ENCODE results near the gene TYSND1. TPM values are rescaled to one million over a fixed set of nuclear protein-coding genes. Genes with fewer than 3 reads are reported as not detected.
A peak's percentile ranks its signal among the peaks of the same experiment; 100 is the strongest.

The TYSND1 gene
- total and polyA plus RNA-seq, 8 donors: 1.2 to 79.4 (median 5.1) TPM

DNA sequence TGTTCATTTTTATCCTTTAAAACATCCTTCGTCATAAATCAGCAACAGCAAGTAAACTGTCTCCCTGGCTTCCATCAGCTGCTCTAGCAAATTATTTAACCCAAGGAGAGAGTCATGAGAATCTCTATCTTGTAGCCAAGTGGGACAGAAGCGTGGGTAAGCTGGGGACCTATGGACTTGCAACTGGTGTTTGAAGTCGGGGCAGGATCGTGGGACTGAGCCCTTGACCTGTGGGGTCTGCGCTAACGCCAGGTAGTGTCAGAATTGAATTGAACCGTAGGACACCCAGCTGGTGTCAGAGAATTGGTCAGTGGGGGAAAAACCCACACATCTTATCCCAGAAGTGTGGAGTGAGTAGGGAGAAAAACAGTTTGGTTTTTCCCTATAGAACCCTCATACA lies 27.3 kb downstream of the TYSND1 start:
- H3K27ac ChIP-seq: no peak overlapping the region
- WGBS, 5 donors: 93 to 95% (median 94%) methylated on average over 7 of the region's 7 CpGs
- DNase-seq: no peak
- intact Hi-C loops (cut with DNase I; ENCODE audit: low total_unique reads): no loop called here
- H3K4me3 ChIP-seq: no peak overlapping the region
- no peaks in the 10 kb centered on the region for H3K4me1 ChIP-seq
- H3K36me3 ChIP-seq: peaks cover 39 to 84% (median 76%) of the 10 kb centered on the region in 4 donors
- H3K27me3 ChIP-seq: no peaks in the 10 kb centered on the region
- TF ChIP-seq POLR2A (IDR thresholded peaks at IDR 0.05) (no peak), POLR2AphosphoS5 (IDR thresholded peaks at IDR 0.05) (no peak), EP300 (IDR thresholded peaks at IDR 0.05) (no peak)
- TF ChIP-seq, protein P1, sequence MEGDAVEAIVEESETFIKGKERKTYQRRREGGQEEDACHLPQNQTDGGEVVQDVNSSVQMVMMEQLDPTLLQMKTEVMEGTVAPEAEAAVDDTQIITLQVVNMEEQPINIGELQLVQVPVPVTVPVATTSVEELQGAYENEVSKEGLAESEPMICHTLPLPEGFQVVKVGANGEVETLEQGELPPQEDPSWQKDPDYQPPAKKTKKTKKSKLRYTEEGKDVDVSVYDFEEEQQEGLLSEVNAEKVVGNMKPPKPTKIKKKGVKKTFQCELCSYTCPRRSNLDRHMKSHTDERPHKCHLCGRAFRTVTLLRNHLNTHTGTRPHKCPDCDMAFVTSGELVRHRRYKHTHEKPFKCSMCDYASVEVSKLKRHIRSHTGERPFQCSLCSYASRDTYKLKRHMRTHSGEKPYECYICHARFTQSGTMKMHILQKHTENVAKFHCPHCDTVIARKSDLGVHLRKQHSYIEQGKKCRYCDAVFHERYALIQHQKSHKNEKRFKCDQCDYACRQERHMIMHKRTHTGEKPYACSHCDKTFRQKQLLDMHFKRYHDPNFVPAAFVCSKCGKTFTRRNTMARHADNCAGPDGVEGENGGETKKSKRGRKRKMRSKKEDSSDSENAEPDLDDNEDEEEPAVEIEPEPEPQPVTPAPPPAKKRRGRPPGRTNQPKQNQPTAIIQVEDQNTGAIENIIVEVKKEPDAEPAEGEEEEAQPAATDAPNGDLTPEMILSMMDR (IDR thresholded peaks at IDR 0.05): no peak
- H3K9me3 ChIP-seq: no peaks in the 10 kb centered on the region

DNA sequence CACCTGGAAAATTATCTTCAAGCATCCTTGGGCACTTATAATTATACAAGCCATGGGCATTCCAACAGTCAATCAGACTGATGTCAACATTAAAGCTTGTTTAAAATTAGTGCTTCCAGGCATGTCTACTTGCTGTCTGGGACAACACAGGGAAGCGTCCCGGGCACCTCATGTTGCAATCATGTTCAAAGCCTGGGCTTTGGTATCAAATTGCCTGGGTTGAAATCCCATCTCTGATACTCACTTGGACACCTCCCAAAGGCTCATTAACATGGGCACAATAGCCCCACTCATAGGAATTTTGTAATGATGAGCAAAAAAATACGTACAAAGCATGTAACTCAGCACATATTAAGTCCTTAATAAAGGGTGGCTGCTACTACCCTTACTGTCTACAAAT lies 28.3 kb downstream of the TYSND1 start:
- H3K27ac ChIP-seq: no peak overlapping the region
- H3K4me3 ChIP-seq: no peak overlapping the region
- no peaks in the 10 kb centered on the region for H3K27me3 ChIP-seq
- H3K4me1 ChIP-seq: no peaks in the 10 kb centered on the region
- no peak for DNase-seq
- 88 to 94% (median 90%) methylated on average over 3 of the region's 3 CpGs for WGBS, 5 donors
- intact Hi-C loops (cut with DNase I; ENCODE audit: low total_unique reads): no loop called here
- TF ChIP-seq, protein P1 (IDR thresholded peaks at IDR 0.05): no peak
- TF ChIP-seq EP300 (IDR thresholded peaks at IDR 0.05) (no peak), POLR2A (IDR thresholded peaks at IDR 0.05) (no peak), POLR2AphosphoS5 (IDR thresholded peaks at IDR 0.05) (no peak)
- peaks cover 49 to 88% (median 79%) of the 10 kb centered on the region in 4 donors for H3K36me3 ChIP-seq
- no peaks in the 10 kb centered on the region for H3K9me3 ChIP-seq

DNA sequence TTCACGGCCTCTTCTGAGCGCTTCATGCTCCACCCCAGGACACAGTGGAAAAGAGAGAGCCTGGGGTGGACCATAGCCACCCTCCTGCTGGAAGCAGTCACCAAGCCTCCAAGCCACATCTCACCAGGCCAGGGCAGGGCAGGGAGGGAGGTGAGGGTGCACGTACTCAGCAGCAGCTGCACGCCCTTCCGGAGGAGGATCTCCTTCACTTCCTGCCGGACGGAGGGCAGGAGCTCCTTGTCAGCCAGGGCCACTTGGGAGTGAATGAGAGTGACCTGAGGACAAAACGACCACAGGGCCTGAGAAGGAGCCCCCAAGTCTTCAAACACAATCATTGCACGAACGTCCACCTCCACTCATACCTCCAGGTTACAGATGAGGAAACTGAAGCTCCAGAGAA lies 28.9 kb downstream of the TYSND1 start:
- intact Hi-C loops (cut with DNase I; ENCODE audit: low total_unique reads): loop anchor here (2.0 kb wide), 1 partner anchor 27 kb away; no protein-coding TSS in a partner anchor
- H3K36me3 ChIP-seq: peaks cover 51 to 88% (median 79%) of the 10 kb centered on the region in 4 donors
- H3K27me3 ChIP-seq: no peaks in the 10 kb centered on the region
- no peak overlapping the region for H3K27ac ChIP-seq
- no peak overlapping the region for H3K4me3 ChIP-seq
- no peak for DNase-seq
- H3K4me1 ChIP-seq: no peaks in the 10 kb centered on the region
- 82 to 87% (median 84%) methylated on average over 10 of the region's 10 CpGs for WGBS, 5 donors
- no peaks in the 10 kb centered on the region for H3K9me3 ChIP-seq
- TF ChIP-seq EP300 (IDR thresholded peaks at IDR 0.05): no peak
- TF ChIP-seq, protein P1 (IDR thresholded peaks at IDR 0.05): no peak
- no peak for TF ChIP-seq POLR2AphosphoS5 (IDR thresholded peaks at IDR 0.05)
- TF ChIP-seq POLR2A (IDR thresholded peaks at IDR 0.05): no peak

DNA sequence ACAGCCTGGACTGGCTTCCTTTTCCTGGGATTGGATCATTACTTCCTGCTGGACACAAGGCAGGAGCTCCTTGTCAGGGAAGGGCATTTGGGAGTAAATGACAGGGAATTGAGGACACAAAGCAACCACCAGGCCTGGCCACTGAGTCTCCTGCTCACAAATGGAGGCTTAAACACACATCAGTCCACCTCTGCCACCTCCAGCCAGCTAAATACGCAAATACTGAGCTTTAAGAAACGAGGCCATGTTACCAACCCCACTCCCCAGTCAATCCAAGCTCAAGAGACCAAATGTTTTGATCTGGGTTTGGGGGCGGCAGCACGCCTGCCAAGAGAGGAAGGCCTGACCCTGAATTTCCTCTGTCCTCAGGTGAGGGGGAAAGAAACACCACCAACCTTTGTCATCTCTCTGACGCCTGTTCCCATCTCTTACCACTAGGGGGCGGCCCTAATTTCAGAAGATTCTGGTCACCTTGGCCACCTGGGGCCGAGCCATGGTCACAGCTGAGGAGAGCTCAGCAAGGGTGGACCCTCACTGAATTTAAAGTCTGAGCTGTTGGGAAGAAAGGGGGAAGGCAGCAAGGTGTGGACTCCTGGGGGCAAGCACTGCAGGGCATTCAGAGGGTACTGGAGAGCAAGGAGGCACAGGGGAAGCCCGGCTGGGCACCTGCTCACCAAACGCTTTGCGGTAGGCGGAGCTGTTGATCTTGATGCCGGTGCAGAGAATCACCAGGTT lies 30.4 kb downstream of the TYSND1 start:
- peak; percentile 71 to 73 for DNase-seq
- H3K27me3 ChIP-seq: no peaks in the 10 kb centered on the region
- intact Hi-C loops (cut with DNase I; ENCODE audit: low total_unique reads): loop anchor here (2.0 kb wide), 1 partner anchor 29 kb away; no protein-coding TSS in a partner anchor
- H3K4me3 ChIP-seq: no peak overlapping the region
- 46 to 71% (median 48%) methylated on average over 5 to 12 of the region's 12 CpGs for WGBS, 5 donors
- no peak overlapping the region for H3K27ac ChIP-seq
- TF ChIP-seq POLR2AphosphoS5 (IDR thresholded peaks at IDR 0.05): no peak
- TF ChIP-seq, protein P1 (IDR thresholded peaks at IDR 0.05): peak in 5 of 7 experiments; percentile 63 to 93 (median 82)
- H3K9me3 ChIP-seq: no peaks in the 10 kb centered on the region
- H3K4me1 ChIP-seq: no peaks in the 10 kb centered on the region
- H3K36me3 ChIP-seq: peaks cover 56 to 94% (median 87%) of the 10 kb centered on the region in 4 donors
